ENCODE data around the gene ANXA2R. TPM values are rescaled to one million over a fixed set of nuclear protein-coding genes. Genes with fewer than 3 reads are reported as not detected.

ANXA2R gene
- total and polyA plus RNA-seq, 9 of the 15 experiments (the other 6 are each of a cell fraction or from before 2014, with no cell fraction given): 2.1 to 4.8 (median 3.4) TPM

GRCh38 chr5:43007246-43007910 lies 32.7 kb downstream of the ANXA2R start (continued):
- TF ChIP-seq, protein P1, sequence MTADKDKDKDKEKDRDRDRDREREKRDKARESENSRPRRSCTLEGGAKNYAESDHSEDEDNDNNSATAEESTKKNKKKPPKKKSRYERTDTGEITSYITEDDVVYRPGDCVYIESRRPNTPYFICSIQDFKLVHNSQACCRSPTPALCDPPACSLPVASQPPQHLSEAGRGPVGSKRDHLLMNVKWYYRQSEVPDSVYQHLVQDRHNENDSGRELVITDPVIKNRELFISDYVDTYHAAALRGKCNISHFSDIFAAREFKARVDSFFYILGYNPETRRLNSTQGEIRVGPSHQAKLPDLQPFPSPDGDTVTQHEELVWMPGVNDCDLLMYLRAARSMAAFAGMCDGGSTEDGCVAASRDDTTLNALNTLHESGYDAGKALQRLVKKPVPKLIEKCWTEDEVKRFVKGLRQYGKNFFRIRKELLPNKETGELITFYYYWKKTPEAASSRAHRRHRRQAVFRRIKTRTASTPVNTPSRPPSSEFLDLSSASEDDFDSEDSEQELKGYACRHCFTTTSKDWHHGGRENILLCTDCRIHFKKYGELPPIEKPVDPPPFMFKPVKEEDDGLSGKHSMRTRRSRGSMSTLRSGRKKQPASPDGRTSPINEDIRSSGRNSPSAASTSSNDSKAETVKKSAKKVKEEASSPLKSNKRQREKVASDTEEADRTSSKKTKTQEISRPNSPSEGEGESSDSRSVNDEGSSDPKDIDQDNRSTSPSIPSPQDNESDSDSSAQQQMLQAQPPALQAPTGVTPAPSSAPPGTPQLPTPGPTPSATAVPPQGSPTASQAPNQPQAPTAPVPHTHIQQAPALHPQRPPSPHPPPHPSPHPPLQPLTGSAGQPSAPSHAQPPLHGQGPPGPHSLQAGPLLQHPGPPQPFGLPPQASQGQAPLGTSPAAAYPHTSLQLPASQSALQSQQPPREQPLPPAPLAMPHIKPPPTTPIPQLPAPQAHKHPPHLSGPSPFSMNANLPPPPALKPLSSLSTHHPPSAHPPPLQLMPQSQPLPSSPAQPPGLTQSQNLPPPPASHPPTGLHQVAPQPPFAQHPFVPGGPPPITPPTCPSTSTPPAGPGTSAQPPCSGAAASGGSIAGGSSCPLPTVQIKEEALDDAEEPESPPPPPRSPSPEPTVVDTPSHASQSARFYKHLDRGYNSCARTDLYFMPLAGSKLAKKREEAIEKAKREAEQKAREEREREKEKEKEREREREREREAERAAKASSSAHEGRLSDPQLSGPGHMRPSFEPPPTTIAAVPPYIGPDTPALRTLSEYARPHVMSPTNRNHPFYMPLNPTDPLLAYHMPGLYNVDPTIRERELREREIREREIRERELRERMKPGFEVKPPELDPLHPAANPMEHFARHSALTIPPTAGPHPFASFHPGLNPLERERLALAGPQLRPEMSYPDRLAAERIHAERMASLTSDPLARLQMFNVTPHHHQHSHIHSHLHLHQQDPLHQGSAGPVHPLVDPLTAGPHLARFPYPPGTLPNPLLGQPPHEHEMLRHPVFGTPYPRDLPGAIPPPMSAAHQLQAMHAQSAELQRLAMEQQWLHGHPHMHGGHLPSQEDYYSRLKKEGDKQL (CRISPR knock-in tag; IDR thresholded peaks at IDR 0.05; ENCODE audit: borderline replicate concordance): no peak
- no peak for TF ChIP-seq LARP7 (IDR thresholded peaks at IDR 0.05)
- TF ChIP-seq WHSC1 (IDR thresholded peaks at IDR 0.05; ENCODE audit: low read length): no peak
- TF ChIP-seq KDM4B (IDR thresholded peaks at IDR 0.05; ENCODE audit: borderline replicate concordance in 2 of 2, low read depth in 1 of 2): no peak
- TF ChIP-seq POU5F1 (IDR thresholded peaks at IDR 0.05; ENCODE audit: borderline replicate concordance, low read depth, low read length, partially characterized antibody): no peak
- no peak for TF ChIP-seq LCOR (CRISPR knock-in tag; IDR thresholded peaks at IDR 0.05)
- no peak for TF ChIP-seq EP400 (IDR thresholded peaks at IDR 0.05)
- no peak for TF ChIP-seq PTRF (tag; IDR thresholded peaks at IDR 0.05)
- no peak for TF ChIP-seq POLR2G (IDR thresholded peaks at IDR 0.05; ENCODE audit: low read depth, low read length)
- no peak for TF ChIP-seq FOXK1 (CRISPR knock-in tag; IDR thresholded peaks at IDR 0.05; ENCODE audit: borderline replicate concordance)
- no peak for TF ChIP-seq FOXJ2 (tag; IDR thresholded peaks at IDR 0.05)
- TF ChIP-seq NFATC3 (IDR thresholded peaks at IDR 0.05): no peak
- no peak for TF ChIP-seq CREB1 (IDR thresholded peaks at IDR 0.05)
- no peak for TF ChIP-seq CREB1 (CRISPR knock-in tag; IDR thresholded peaks at IDR 0.05)
- TF ChIP-seq ZNF717 (CRISPR knock-in tag; IDR thresholded peaks at IDR 0.05): no peak
- TF ChIP-seq ZBTB33 (CRISPR knock-in tag; IDR thresholded peaks at IDR 0.05): peak; percentile 95
- no peak for TF ChIP-seq TEAD1 (CRISPR knock-in tag; IDR thresholded peaks at IDR 0.05)
- no peak for TF ChIP-seq ZNF780A (CRISPR knock-in tag; IDR thresholded peaks at IDR 0.05)
- no peak for TF ChIP-seq SAFB (IDR thresholded peaks at IDR 0.05; ENCODE audit: borderline replicate concordance, low read depth, low read length)
- TF ChIP-seq PHTF2 (CRISPR knock-in tag; IDR thresholded peaks at IDR 0.05): no peak
- TF ChIP-seq ELF4 (CRISPR knock-in tag; IDR thresholded peaks at IDR 0.05): 0 out of 2 replicates have a peak, but pooled peaks have one; percentile 14
- no peak for TF ChIP-seq SNRNP70 (optimal IDR thresholded peaks at IDR 0.05; ENCODE audit: low read depth, low read length)

Measured in K562 (cell line).